ENCODE results near the gene CAMTA1. TPM values are rescaled to one million over a fixed set of nuclear protein-coding genes. Genes with fewer than 3 reads are reported as not detected.

Gene CAMTA1
- total RNA-seq, 4 donors from 2014 or later, result 86.3 to 170 (median 132) TPM

- ATAC-seq, result no peak
- Histone ChIP-seq H3K27ac (no peak overlapping the region), H3K4me1 (no peaks in the 10 kb centered on the region), H3K4me3 (no peak overlapping the region), H3K9me3 (peaks cover 0 to 7% (median 0%) of the 10 kb centered on the region in 3 donors), H3K27me3 (no peaks in the 10 kb centered on the region), H3K36me3 (no peaks in the 10 kb centered on the region)
- WGBS, 2 donors (ENCODE audit: low coverage in 1 of 2), result 88 to 91% methylated on average over 8 to 10 of the region's 21 CpGs
- TF ChIP-seq CTCF (IDR thresholded peaks at IDR 0.05) (no peak), POLR2AphosphoS5 (IDR thresholded peaks at IDR 0.05) (no peak), EP300 (IDR thresholded peaks at IDR 0.05) (no peak), POLR2A (IDR thresholded peaks at IDR 0.05) (no peak)
Measured at GRCh38 chr1:7437608-7438395, 652.5 kb downstream of the CAMTA1 start.

- TF ChIP-seq POLR2A (IDR thresholded peaks at IDR 0.05), result no peak
- Histone ChIP-seq H3K4me3 (no peak overlapping the region), H3K4me1 (no peaks in the 10 kb centered on the region), H3K36me3 (no peaks in the 10 kb centered on the region), H3K27me3 (no peaks in the 10 kb centered on the region), H3K27ac (no peak overlapping the region), H3K9me3 (peaks cover 0 to 7% (median 0%) of the 10 kb centered on the region in 3 donors)
- WGBS, 2 donors (ENCODE audit: low coverage in 1 of 2), result 75% methylated on average over 3 of the region's 7 CpGs; no CpG with 5 or more reads in 1 of the 2 donors
- no peak for ATAC-seq
Measured at GRCh38 chr1:7438396-7438785, 653.1 kb downstream of the CAMTA1 start.

GRCh38 chr1:7438921-7439655 lies 653.8 kb downstream of the CAMTA1 start:
- Histone ChIP-seq H3K4me1 (no peaks in the 10 kb centered on the region), H3K36me3 (no peaks in the 10 kb centered on the region), H3K27ac (no peak overlapping the region), H3K4me3 (no peak overlapping the region), H3K27me3 (no peaks in the 10 kb centered on the region), H3K9me3 (peaks cover 0 to 5% (median 0%) of the 10 kb centered on the region in 3 donors)
- no peak for ATAC-seq
- no CpG with 5 or more reads among the region's 22 CpGs for WGBS, 2 donors (ENCODE audit: low coverage in 1 of 2)
- TF ChIP-seq POLR2A (IDR thresholded peaks at IDR 0.05) (no peak), POLR2AphosphoS5 (IDR thresholded peaks at IDR 0.05) (no peak), CTCF (IDR thresholded peaks at IDR 0.05) (no peak), EP300 (IDR thresholded peaks at IDR 0.05) (no peak)

- no peaks in the 10 kb centered on the region for H3K27me3 ChIP-seq
- H3K36me3 ChIP-seq, result no peaks in the 10 kb centered on the region
- H3K9me3 ChIP-seq, result no peaks in the 10 kb centered on the region
- WGBS, 2 donors (ENCODE audit: low coverage in 1 of 2), result 60 to 83% methylated on average over 1 to 6 of the region's 13 CpGs
- ATAC-seq, result no peak
- H3K4me1 ChIP-seq, result no peaks in the 10 kb centered on the region
- TF ChIP-seq POLR2AphosphoS5 (IDR thresholded peaks at IDR 0.05) (no peak), POLR2A (IDR thresholded peaks at IDR 0.05) (no peak), CTCF (IDR thresholded peaks at IDR 0.05) (no peak), EP300 (IDR thresholded peaks at IDR 0.05) (no peak)
- H3K4me3 ChIP-seq, result no peak overlapping the region
- H3K27ac ChIP-seq, result no peak overlapping the region
Measured at GRCh38 chr1:7440154-7440553, 654.9 kb downstream of the CAMTA1 start.

GRCh38 chr1:7441143-7441841 lies 656.0 kb downstream of the CAMTA1 start:
- ATAC-seq, result no peak
- WGBS, 2 donors (ENCODE audit: low coverage in 1 of 2), result 71% methylated on average over 11 of the region's 16 CpGs; no CpG with 5 or more reads in 1 of the 2 donors

More at GRCh38 chr1:7441143-7441841, 656.0 kb downstream of the CAMTA1 start:
- no peak overlapping the region for H3K4me3 ChIP-seq
- no peaks in the 10 kb centered on the region for H3K36me3 ChIP-seq
- no peak overlapping the region for H3K27ac ChIP-seq
- no peaks in the 10 kb centered on the region for H3K27me3 ChIP-seq
- H3K9me3 ChIP-seq, result no peaks in the 10 kb centered on the region
- TF ChIP-seq CTCF (IDR thresholded peaks at IDR 0.05) (no peak), POLR2AphosphoS5 (IDR thresholded peaks at IDR 0.05) (no peak), EP300 (IDR thresholded peaks at IDR 0.05) (no peak), POLR2A (IDR thresholded peaks at IDR 0.05) (no peak)
- no peaks in the 10 kb centered on the region for H3K4me1 ChIP-seq
